Central memory CD4-positive, alpha-beta T cell (primary cell): ENCODE results near the gene MYOF.
"Not testable (repeated sequence)": the region's sequence is repeated elsewhere in the genome, so short reads cannot be mapped to it uniquely, and the experiment has no call there.

Experiments used
- DNase-seq: peaks from one replicate; pipeline ENCODE4 v3.0.0; 2022

The MYOF gene

DNA sequence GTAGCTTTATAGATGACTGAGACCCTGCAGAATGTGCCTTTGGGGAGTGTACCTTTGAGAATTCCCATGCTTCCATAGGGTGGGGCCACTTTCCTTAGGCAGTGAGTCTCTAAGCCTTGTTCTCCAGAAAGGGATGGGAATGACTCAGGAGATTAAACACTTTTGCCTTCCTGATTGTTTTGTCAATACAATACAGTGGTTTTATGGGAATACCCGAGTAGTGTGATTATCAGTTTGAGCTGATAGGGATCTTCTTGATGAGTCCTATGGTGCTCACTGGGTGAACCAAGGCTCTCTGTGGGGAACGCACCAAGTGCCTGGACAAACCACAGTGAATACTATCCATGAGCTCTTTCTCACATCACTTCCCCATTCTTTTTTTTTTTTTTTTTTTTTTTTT lies 6.3 kb downstream of the MYOF start:
- DNase-seq = no peak

DNA sequence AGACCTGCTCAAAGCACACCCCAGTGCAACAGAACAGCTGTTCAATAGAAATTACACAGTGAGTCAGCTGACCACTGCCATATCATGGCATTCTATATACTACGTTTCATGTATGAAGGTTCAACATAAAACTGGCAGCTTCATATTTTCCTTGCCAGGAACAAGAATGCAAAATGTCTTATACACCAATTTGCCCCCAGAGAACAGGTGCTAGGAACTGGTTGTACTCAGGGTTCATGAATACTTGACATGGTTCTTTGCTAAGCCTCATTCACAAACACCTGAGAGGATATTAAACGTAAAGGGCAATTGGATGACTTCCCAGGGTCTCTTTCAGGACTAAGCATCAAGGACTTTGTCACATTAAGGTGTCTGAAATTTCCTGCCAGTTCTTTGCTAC lies 6.9 kb downstream of the MYOF start:
- DNase-seq = no peak

DNA sequence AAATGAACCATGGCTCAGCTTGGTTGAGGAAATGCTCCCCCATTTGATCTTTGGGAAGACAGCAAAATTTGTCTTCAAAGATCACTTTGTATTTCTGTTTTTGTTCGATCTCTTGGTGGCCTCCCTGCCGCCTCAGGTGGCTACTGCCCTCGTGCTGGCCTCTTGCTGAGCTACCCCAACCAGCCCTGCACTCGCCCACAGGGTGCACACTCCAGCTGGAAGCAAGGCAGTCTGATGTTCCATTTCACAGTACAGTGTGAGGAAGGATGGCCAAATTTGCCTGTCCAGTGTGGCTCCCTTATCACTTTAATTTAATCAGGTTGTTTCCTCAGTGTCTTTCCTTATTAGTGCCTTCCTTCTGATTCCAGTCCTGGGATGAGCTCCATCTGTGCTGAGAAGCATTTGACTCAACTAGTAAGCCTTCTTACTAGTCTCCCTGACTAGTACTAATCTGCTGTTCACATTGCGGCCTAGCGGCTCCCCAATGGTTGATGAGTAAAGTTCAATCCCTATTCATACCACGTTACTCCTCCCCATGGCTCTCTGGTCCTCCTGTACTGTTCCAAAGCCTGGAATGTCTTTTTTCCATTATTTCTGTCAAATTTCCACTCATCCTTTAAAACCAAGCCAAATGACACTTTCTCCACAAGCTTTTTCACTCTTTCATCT lies 8.2 kb downstream of the MYOF start:
- DNase-seq = no peak

DNA sequence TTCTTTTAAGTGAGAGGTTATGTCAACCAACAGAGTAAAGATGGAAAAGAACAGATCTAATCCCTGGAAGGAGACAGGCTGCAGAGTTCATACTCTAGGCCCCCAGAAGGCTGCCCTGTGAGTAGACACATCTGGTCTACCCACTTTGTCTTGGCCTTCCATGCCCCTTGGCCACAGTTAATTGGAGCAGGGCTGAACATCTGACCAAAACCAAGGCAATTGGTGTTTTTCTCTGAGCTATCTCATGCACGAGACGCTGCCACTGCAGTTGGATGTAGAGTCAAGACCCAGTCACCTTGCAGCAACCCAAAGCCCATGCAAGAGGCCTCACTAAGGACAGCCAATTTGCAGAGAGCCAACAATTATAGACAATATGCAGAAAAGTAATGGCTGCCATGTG lies 9.0 kb downstream of the MYOF start:
- DNase-seq = no peak

DNA sequence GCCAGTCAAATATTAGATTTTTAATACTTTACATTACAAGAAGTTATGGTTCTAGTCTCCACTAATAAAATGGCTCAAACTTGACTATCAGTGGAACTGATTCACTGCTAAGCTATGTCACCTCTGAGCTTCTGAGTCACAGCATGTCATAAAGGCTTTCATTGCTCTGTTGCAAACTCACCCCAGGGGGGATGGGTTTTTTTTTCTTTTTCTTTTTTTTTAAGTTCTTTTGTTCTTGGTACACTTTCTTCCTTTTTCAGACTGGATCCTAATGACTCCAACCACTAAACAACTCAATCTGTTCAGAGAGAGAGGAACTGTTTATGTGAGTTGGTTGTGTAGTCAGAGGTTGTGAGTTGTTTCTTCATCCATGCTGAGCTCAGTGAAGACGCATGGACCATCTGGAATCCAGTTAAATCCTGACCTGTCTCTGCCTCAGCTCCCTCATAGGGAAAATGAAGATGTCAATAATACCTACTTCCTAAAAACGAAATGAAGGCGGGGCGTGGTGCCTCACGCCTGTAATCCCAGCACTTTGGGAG lies 11.0 kb downstream of the MYOF start:
- no peak for DNase-seq

DNA sequence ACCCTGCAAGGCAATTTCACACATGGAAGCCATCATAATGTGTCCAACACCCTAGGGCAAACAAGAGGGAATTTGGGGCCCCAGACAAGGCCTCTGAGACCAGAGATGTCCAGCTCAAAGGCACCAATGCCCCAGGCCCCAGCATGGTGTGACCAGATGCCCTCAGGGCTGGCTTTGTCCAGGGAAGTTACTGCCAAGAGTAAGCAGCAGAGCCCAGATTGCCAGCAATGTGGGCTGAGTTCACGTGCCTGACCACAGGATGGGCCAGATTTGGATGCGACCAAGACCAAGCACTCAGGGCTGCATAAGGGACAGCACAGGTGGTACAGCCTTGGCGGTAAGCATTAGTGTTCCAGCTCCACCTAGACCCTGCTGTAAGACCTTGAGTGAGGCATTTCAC lies 12.7 kb downstream of the MYOF start:
- DNase-seq = no peak

DNA sequence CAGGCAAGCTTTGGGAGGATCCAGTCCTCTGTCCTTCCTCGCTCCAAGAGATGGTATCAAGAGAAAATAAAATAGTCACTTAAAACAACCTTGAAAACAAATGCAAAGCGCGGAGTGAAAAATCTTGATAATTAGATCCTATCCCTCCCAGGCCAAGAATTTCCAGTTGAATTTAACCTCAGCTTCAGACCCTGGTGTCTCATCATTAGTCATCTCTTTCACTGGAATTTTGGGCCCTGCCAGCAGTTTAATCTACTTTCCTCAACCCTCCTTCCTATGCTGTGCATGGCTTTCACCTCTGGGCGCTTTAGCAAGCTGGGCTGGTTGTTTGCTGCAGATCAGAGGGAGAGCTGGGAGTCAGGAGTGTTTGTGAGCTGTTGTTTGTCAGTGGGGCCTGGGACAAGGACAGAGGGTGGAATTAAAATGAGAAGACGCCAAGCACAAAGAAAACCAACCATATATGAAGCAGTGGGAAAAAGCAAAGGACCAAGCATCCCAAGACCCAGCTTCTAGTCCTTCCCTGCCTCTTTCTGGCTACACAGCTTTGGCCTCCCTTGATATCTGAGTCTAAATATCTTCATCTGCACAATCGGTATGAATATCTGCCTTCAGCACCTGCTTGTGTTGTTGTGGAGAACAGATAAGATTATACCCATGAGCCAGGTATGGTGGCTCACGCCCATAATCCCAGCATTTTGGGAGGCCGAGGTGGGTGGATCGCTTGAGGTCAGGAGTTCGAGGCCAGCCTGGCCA lies 13.5 kb downstream of the MYOF start:
- DNase-seq = no peak

DNA sequence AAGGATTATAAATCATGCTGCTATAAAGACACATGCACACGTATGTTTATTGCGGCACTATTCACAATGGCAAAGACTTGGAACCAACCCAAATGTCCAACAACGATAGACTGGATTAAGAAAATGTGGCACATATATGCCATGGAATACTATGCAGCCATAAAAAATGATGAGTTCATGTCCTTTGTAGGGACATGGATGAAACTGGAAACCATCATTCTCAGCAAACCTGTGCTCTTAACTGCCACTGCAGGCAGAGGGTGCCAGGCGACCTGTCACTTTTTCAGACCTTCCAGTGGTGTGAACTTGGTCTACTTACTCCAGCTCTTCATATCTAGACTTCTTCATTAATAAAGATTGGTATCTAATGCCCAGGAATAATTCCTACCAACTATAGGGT lies 14.5 kb downstream of the MYOF start:
- not testable (repeated sequence) for DNase-seq

DNA sequence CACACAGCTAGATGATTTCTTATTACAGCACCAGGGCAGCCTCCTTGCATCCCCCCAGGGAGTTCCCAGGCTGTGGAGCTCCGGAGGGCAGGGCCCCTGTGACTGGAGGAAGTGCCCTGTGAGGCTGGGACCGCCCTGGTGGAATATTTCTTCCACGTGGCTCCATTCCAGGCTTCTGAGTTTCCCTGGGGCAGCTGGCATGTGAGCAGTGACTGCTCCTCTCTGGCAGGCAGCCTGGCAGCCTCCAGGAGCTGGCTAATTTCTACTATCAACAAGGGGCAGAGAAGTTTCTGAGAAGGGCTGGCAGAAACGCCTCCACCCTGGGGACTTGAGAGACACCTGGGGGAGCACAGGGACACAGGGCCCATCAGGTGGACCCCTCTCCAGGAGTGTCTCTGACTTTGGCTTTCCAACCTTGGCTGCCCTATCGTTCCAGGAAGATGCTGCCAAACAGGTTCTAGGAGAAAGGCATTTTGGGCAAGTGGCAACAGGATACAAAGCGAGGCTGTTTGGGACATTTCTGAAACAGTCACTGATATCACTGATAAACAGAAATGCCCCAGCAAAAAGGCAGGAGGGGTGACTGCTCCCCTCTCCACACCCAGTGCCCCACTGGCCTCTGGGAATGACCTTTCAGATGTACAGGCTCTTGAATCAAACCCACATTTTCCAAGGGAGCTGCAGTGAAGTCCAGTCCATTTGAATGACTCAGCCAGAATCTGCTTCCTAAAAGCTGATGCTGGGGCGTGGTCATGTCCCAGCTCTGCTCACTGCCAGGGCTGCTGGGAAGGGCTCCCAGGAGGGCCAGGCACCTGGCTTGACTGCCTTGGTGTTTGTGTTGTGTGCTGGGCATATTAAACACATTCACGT lies 16.1 kb downstream of the MYOF start:
- DNase-seq = no peak

DNA sequence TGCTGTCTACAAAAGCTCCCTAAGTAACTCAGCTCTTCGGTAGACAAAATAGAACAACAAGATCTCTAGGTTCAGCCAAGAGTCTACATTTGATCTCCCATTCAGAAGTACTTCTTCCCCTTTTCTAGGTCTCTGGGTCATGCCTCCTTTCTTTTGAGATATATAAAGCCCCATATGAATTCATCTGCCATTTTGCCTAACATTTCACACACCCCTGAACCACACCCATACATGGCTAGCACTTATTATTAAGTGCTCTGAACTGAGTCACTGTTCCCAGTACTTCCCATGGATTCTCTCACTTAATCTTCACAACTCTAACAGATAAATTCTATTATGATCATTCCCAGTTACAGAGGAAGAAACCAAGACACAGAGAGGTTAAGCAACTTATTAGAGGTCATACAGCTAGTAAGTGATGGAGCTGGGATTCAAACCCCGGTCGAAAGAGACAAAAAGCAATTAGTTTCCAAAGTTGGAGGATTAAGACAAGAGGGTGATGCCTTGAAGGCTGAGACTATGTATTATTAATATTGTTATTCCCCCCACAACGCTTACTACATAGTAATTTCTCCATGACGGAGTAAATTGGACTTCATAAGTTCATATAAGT lies 17.3 kb downstream of the MYOF start:
- DNase-seq = no peak

DNA sequence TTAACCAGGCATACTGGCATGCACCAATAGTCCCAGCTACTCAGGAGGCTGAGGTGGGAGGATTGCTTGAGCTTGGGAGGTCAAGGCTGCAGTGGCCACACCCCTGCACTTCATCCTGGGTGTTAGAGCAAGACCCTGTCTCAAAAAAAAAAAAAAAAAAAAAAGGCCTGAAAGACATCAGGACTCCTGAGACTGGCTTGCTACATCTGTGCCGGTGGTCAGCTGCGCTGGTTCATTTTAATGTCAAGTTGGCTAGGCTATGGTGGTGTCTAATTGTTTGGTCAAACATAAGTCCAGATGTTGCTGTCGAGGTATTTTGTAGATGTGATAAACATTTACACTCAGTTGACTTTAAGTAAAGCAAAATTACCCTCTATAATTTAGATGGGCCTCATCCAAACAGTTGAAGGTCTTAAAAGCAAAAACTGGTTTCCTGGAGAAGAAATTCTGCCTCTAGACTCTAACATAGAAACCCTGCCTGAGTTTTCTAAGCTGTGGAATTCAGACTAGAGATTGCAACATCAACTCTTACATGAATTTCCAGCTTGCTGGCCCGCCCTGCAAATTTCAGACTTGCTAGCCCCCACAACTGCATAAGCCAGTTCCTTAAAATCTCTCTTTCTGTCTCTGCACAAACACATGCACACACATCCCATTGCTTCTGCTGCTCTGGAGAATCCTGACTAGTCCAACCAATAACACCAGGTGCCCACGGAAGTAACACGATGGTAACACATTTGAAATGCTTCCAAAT lies 18.2 kb downstream of the MYOF start:
- no peak for DNase-seq

DNA sequence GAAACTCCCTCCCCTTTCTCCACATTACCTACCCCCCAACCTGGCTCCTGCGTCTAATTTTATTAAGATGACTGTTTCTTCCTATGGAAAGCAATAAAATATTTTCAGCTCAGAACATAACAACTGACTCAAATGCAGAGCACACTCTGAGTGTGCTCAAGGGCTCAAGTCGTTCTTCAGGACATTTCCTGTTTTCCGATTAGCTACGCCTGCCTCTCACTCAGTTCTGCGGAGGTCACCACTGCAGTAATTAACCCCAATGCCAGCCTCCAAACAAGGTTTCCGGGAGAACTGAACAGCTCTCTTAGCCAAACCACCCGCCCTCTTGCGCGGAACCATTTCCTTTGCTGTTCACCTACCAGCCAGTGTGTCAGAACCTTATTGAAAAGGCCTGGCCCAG lies 19.3 kb downstream of the MYOF start:
- no peak for DNase-seq

DNA sequence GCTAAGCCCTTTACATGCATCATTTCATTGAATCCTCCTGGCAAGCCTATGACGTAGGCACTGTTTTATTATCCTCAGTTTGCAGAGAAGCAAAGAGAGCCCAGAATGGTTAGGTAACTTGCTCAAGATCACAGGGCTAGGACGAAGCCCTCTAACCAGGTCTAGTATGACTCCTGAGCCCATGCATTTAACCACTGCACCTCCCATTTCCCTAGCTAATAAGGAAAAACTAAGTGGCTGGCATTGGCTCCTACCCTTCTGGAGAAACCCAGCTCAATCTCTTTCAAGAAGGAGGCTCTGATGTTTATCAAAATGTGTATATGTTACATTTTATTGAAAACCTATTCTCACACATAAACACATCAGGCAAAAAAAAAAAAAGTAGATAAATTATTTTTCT lies 19.8 kb downstream of the MYOF start:
- DNase-seq = no peak

DNA sequence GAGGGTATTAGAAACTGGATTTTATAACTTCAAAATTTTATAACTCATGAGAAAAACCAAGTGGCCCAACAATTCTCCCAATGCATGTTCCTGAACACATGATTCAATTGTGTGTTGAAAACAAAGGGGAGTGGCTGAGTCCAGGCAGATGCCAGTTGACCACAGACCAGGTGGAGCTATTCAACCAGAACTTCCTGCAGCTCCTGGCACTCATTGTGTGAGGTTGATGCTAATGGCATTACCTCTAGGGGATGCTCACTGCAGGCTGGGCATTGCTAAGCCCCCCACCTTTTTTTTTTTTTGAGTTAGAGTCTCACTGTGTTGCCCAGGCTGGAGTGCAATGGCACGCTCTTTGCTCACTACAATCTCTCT lies 20.3 kb downstream of the MYOF start:
- no peak for DNase-seq

DNA sequence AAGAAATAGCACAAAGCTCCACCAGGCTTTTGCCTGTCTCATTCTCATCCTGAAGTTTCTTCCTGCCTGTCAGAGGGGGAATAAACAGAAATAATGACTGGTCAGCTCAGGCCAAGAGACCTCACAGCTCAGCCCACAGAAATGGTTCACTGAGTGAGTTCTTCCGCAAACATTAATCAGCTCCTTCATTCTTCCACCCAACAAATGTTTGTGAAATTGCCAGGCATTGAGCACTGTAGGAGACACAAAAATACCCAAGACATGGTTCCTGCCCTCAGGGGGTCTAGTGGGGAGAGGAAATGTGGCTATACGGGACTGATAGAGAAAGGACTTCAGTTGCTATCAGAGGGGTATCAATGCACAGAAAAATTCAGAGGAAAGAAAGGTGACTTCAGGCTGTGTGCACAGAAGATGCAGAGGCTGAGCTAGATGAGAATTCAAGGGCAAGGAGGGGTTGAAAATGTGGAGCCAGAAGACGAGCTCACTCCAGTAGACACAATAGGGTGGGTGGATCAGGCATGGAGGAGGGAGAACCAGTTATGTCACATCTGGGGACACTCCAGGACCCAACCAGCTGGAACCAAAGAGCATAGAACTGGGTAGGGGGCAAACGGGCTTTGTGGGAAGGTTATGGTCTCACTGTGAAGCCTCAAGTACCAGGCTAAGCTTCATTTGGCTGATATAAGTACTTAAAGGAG lies 20.9 kb downstream of the MYOF start:
- no peak for DNase-seq

DNA sequence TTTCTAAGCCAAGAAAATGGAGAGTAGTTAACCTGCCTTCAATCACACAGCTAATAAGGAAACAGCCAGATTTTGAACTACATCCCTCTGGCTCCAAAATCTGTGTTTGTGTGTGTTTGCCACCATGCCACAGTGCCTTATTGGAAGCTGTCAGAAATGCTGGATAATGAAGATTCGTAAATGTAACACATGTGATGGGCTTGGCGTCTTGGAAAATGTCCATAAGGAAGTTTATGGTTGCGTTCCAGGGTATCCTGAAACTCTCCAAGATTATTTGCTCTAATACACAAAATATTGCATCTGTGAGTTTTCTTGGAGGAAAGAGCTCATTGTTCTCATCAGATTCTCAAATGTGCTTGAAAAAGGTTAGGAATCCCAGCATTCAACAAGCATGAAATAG lies 22.7 kb downstream of the MYOF start:
- no peak for DNase-seq

DNA sequence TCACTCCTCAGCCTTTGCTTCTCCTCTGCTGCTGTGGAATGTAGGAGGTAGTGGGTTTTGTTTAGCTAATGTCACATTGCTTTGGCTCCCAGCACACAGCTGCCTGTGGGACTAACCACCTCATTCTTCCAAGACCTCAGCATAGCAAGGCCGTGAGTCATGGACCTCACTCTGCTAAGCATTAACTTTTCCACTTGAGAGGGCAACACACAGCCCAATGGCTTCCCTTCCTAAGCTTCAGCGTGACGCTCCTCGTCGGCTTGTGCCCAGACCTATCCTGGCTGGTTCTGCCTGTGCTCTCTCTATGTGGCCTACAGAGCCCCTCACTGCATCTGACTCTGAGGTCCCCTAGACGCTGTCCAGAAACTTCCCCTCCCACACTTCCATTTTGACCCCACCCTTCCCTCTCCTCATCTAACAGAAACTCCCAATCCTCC lies 23.3 kb downstream of the MYOF start:
- DNase-seq = no peak

DNA sequence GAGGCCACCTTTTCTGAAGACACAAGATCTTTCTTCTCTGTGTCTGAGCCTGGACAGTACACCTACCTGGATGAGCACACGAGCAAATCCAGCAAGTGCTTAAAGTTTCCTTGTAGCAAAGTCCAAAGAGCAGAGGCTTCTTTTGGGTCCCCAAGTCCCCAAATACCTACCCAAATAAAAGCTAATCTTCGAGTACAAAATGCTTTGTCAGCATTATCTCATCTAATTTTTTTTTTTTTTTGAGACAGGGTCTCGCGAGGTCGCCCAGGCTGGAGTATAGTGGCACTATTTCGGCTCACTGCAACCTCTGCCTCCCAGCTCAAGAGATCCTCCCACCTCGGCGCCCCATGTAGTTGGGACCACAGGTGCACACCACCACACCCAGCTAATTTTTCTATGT lies 24.6 kb downstream of the MYOF start:
- no peak for DNase-seq

DNA sequence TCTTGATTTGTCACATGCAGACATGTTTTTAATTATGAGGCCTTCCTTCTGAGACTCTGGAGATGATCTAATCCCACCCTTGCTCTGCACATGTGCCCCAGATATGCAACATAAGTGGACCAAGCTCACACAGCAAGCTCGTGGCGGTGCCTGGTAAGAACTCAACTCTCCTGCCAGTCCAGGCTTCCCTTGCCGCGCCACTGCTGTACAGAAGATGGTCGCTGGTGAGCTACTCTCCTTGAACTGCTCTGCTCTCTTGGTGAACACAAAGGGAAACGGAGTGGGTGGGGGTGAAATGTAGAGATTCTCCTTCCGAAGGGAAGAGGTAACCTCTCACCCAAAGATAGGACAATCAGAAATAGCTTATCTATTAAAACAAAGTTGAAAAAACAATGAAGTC lies 25.7 kb downstream of the MYOF start:
- no peak for DNase-seq

DNA sequence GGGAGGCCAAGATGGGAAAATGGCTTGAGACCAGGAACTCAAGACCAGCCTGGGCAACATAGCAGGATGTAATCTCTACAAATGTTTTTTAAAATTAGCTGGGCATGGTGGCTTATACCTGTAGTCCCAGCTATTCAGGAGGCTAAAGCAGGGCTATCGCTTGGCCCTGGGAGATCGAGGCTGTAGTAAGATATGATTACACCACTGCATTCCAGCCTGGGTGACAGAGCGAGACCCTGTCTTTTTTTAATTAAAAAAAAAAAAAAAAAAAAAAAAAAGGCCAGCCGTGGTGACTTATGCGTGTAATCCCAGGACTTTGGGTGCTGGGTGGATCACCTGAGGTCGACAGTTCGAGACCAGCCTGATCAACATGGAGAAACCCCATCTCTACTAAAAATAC lies 27.4 kb downstream of the MYOF start:
- DNase-seq = no peak

DNA sequence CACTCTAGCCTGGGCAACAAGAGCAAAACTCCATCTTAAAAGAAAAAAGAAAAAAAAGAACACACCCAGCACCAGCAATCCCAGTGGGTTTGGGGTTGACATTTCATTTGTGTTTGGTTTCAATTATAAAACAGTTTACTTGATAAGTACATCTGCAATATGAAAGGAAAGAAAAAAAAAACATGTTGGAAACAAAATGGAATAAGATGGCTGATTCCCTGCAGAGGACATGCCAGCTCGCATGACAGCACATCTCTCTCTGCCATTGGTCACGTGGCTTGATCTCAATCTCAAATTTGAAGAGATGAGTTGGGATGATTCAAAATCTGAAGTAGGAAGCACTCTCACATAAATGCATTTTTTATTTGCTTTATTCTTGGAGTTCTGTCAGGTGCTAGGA lies 28.0 kb downstream of the MYOF start:
- no peak for DNase-seq

DNA sequence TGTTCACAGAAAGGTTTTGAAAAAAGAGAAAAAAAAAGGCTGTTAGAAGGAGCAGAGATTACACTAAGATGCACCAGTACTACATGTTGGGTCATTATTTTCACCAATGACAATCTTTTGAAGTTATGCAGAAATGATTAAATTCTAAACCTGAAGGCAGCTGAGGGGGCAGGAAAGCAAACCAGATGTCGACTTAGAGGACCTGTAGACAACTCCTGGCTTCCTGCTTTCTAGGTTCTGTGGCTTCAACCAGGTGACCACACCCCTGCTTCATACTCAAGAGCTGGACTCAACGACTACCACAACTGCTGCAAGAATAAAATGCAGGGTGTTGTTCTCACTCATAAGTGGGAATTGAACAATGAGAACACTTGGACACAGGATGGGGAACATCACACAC lies 30.0 kb downstream of the MYOF start:
- no peak for DNase-seq
